Measurements from ENCODE around the gene GNB1. TPM values are rescaled to one million over a fixed set of nuclear protein-coding genes. Genes with fewer than 3 reads are reported as not detected.
A peak's percentile ranks its signal among the peaks of the same experiment; 100 is the strongest.

Gene GNB1
- total and polyA plus RNA-seq, 10 of the 15 experiments (the other 5 are each of a cell fraction or from before 2014, with no cell fraction given), result 23.0 to 392 (median 93.9) TPM

DNA sequence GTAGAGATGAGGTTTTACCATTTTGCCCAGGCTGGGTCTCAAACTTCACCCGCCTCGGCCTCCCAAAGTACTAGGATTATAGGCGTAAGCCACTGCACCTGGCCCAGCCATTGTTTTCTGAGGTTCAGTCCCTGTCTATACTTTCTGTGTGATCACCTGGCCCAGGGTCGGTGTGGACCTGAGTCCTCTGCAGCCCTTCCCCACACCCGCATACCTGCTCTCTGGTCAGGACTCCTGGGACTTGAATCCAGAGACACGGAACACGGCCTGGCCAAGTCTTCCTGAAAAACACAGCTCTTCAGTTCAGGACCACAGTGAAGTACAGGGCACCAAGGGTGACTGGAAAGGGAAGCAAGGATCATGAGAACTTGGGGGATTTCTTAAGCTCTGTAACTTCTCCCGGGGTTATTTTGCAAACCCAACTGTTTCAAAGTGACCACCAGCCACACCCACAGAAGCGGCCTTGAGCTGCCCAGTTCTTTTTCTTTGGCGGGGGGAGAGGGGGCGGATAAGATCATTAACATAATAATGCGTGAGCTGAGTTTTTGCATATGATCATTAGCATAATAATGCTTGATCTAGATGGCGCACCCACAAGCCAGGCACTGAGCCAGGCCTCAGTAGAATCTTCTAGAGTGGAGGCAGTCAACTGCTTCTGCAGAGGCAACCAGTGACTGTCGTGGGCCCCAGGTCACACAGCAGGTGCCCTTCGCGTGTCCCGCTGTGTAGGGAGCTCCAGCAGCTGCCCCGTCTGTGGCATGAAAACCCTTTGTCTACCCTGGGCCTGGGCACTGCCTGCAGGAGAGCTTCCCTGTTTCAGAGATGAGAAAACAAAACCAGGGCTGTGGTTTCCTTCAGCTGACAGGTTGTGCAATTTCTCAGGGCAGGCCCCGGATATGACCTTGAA is 110.9 kb downstream of the GNB1 start:
- no peaks in the 10 kb centered on the region for H3K9me3 ChIP-seq (replicated peaks; ENCODE audit: control insufficient read depth, insufficient read depth, low read length)
- intact Hi-C loops (cut with micrococcal nuclease; ENCODE audit: unreplicated experiment) (loop anchor here (1.0 to 5.0 kb wide), 2 partner anchors 112 to 126 kb away; partner anchors contain the start of gene GNB1), in situ Hi-C loops (cut with MboI) (loop anchor here (10.0 kb wide), 1 partner anchor 125 kb away; no protein-coding TSS in a partner anchor)
- H3K79me2 ChIP-seq (ENCODE audit: control insufficient read depth, insufficient read depth, low read length), result peaks cover 32% of the 10 kb centered on the region
- peaks cover 52% of the 10 kb centered on the region for H3K4me1 ChIP-seq (ENCODE audit: control insufficient read depth, insufficient read depth, low read length)
- H3K36me3 ChIP-seq (ENCODE audit: control insufficient read depth in 2 of 2, insufficient read depth in 2 of 2, low read length in 1 of 2), result peaks cover 0 to 2% of the 10 kb centered on the region in 2 experiments; a peak in 2 of 4 replicates
- WGBS (ENCODE audit: insufficient coverage, insufficient replicate concordance, low lambda C conversion rate, missing lambda C conversion rate), result under 1% methylated on average over 19 of the region's 19 CpGs
- no TSS peak for BruUV-seq (replicated peaks)
- peak overlapping the region; percentile 76 for H3K9ac ChIP-seq (ENCODE audit: control insufficient read depth, insufficient read depth, low read length)
- CTCF ChIA-PET, result interaction anchor here (0.5 to 2.8 kb wide), 12 partner anchors 8 to 129 kb away, joined by 3 to 16 read pairs (median 5); no protein-coding TSS in a partner anchor
- H3K4me2 ChIP-seq (ENCODE audit: control insufficient read depth, insufficient read depth), result peak overlapping the region; percentile 98
- no peaks in the 10 kb centered on the region for H3K27me3 ChIP-seq (replicated peaks in 1 of 2; ENCODE audit: control insufficient read depth in 2 of 2, insufficient read depth in 2 of 2, low read length in 1 of 2)
- peak overlapping the region; percentile 37 for H2AFZ ChIP-seq (ENCODE audit: control insufficient read depth, low read depth, low read length)
- H4K20me1 ChIP-seq (ENCODE audit: control insufficient read depth, insufficient read depth), result no peaks in the 10 kb centered on the region
- FAIRE-seq, result peak; percentile 96
- peak; percentile 80 for DNase-seq (ENCODE audit: low read depth, low spot score)
- H3K4me3 ChIP-seq, result peak overlapping the region; percentile 56
- peak; percentile 59 for ATAC-seq
- SMC1A ChIA-PET (ENCODE audit: uncharacterized antibody, unreplicated experiment), result interaction anchor here (0.7 to 2.3 kb wide), 15 partner anchors 9 to 129 kb away, joined by 3 to 12 read pairs (median 4); no protein-coding TSS in a partner anchor
- POLR2A ChIA-PET, result interaction anchor here (0.5 to 2.8 kb wide), 13 partner anchors 10 to 129 kb away, joined by 3 to 14 read pairs (median 4); no protein-coding TSS in a partner anchor
- RAD21 ChIA-PET (ENCODE audit: unreplicated experiment), result interaction anchor here (0.7 to 2.1 kb wide), 12 partner anchors 9 to 127 kb away, joined by 3 to 33 read pairs (median 4); no protein-coding TSS in a partner anchor
- peak overlapping the region; percentile 98 for H3K27ac ChIP-seq (ENCODE audit: control insufficient read depth, insufficient read depth)
- 0 out of 2 replicates have a peak, but pooled peaks have one; percentile 1 for TF ChIP-seq TCF3 (IDR thresholded peaks at IDR 0.05; ENCODE audit: borderline replicate concordance, insufficient read depth, low read depth, low read length)
- TF ChIP-seq CBFB (IDR thresholded peaks at IDR 0.05; ENCODE audit: low read depth), result peak; percentile 96
- peak; percentile 80 for TF ChIP-seq CUX1 (IDR thresholded peaks at IDR 0.05; ENCODE audit: insufficient replicate concordance, low read depth, low read length)
- TF ChIP-seq POLR2A (IDR thresholded peaks at IDR 0.05; ENCODE audit: low read depth, low read length), result peak; percentile 69
- TF ChIP-seq NBN (IDR thresholded peaks at IDR 0.05), result peak; percentile 88
- no peak for TF ChIP-seq SIN3A (IDR thresholded peaks at IDR 0.05; ENCODE audit: low read depth, low read length)
- TF ChIP-seq NR2F1 (conservative IDR thresholded peaks at IDR 0.05), result peak; percentile 97; the same call in 1 of the 2 replicates
- TF ChIP-seq FOS (IDR thresholded peaks at IDR 0.05; ENCODE audit: borderline replicate concordance, extremely low read depth, insufficient read length), result no peak
- TF ChIP-seq SREBF1 (IDR thresholded peaks at IDR 0.05; ENCODE audit: low read length), result no peak
- peak; percentile 14; the same call in 1 of the 2 replicates for TF ChIP-seq TAF1 (IDR thresholded peaks at IDR 0.05; ENCODE audit: borderline replicate concordance, low read depth, low read length)
- TF ChIP-seq KLF5 (IDR thresholded peaks at IDR 0.05; ENCODE audit: partially characterized antibody), result peak; percentile 76
- TF ChIP-seq PBX3 (IDR thresholded peaks at IDR 0.05; ENCODE audit: insufficient replicate concordance, low read depth, low read length), result peak; percentile 83
- TF ChIP-seq ASH2L (IDR thresholded peaks at IDR 0.05; ENCODE audit: borderline replicate concordance, low read depth), result peak; percentile 88; the same call in 1 of the 2 replicates
- peak; percentile 86 for TF ChIP-seq IKZF1 (conservative IDR thresholded peaks at IDR 0.05)
- no peak for TF ChIP-seq MYC (IDR thresholded peaks at IDR 0.05; ENCODE audit: insufficient read depth, insufficient read length, insufficient replicate concordance, low read length, severe bottlenecking)
- peak; percentile 81; the same call in 1 of the 2 replicates for TF ChIP-seq POLR2AphosphoS2 (IDR thresholded peaks at IDR 0.05; ENCODE audit: low read depth, low read length)

Data from GM12878 (cell line).